H1 (cell line): ENCODE data around the gene DYNC2I2. TPM values are rescaled to one million over a fixed set of nuclear protein-coding genes. Genes with fewer than 3 reads are reported as not detected.

Experiments
- CTCF ChIA-PET: fragments of 300-600 bp; sonication (Branson Sonifier 250); formaldehyde crosslinking; loops from one replicate; lab custom pipeline; 2021; ENCODE audit not compliant: partially characterized antibody; lab: Charles Lee
- POLR2A ChIA-PET: fragments of 300-600 bp; sonication (Branson Sonifier 250); formaldehyde crosslinking; loops from one replicate; lab custom pipeline; 2021; ENCODE audit warnings: inconsistent platforms; ENCODE audit not compliant: partially characterized antibody; lab: Charles Lee
- DNase-seq, 2 experiments: peaks; one replicate each; pipeline versions ENCODE4 v3.0.0 to v3.0.0-alpha.2; 2010 to 2022; ENCODE audit warnings: low spot score in 2 of 2, low read depth in 1 of 2, mixed read lengths in 1 of 2
- FAIRE-seq: peaks from 2 replicates; lab custom pipeline; 2011; peaks lifted over from hg19 to GRCh38; lab: Jason Lieb, UNC
- H2AFZ ChIP-seq: 2 replicates; pipeline ENCODE4 v1.8.1; 2012; ENCODE audit warnings: low read length, inconsistent platforms
- H2AK5ac ChIP-seq: 2 replicates; pipeline ENCODE4 v1.6.1; 2013; ENCODE audit warnings: low read depth, low read length
- H2BK120ac ChIP-seq: replicated peaks from 2 replicates; pipeline ENCODE3; 2013; ENCODE audit warnings: low read depth, low read length, inconsistent platforms
- H2BK12ac ChIP-seq: 2 replicates; pipeline ENCODE4 v1.6.1; 2013; ENCODE audit warnings: low read depth, low read length
- H2BK15ac ChIP-seq: 2 replicates; pipeline ENCODE4 v1.6.1; 2013; ENCODE audit warnings: low read length
- H2BK20ac ChIP-seq: 2 replicates; pipeline ENCODE4 v1.6.1; 2013; ENCODE audit warnings: low read length
- H2BK5ac ChIP-seq: 2 replicates; pipeline ENCODE4 v1.6.1; 2013; ENCODE audit warnings: low read depth, low read length
- H3K14ac ChIP-seq: 2 replicates; pipeline ENCODE4 v1.6.1; 2013; ENCODE audit warnings: inconsistent platforms; ENCODE audit not compliant: insufficient read length
- H3K18ac ChIP-seq: 2 replicates; pipeline ENCODE4 v1.6.1; 2013; ENCODE audit warnings: low read length; ENCODE audit errors: extremely low read depth
- H3K23ac ChIP-seq: 2 replicates; pipeline ENCODE4 v1.6.1; 2013; ENCODE audit warnings: inconsistent platforms; ENCODE audit not compliant: insufficient read length
- H3K23me2 ChIP-seq: 2 replicates; pipeline ENCODE4 v1.6.1; 2013; ENCODE audit warnings: low read depth, low read length
- H3K27ac ChIP-seq: 2 replicates; pipeline ENCODE4 v1.6.1; 2011; ENCODE audit warnings: low read depth, low read length, inconsistent platforms
- H3K27me3 ChIP-seq, 4 experiments: replicated peaks in 1 of 4; 1 replicate in 1 of 4; 2 replicates in 3 of 4; pipeline versions ENCODE4 v1.6.1 to v1.8.1; 2011 to 2013; ENCODE audit warnings: low read length in 3 of 4, mild to moderate bottlenecking in 3 of 4, inconsistent platforms in 2 of 4, mixed read lengths in 2 of 4, moderate library complexity in 1 of 4; ENCODE audit not compliant: control insufficient read depth in 3 of 4, insufficient read depth in 3 of 4; ENCODE audit errors: extremely low read depth in 1 of 4
- H3K36me3 ChIP-seq, 4 experiments: 2 replicates each; pipeline versions ENCODE4 v1.6.1 to v1.8.1; 2011 to 2013; ENCODE audit warnings: mild to moderate bottlenecking in 4 of 4, low read length in 3 of 4, moderate library complexity in 2 of 4, control low read depth in 1 of 4, inconsistent platforms in 1 of 4; ENCODE audit not compliant: insufficient read depth in 4 of 4, control insufficient read depth in 2 of 4
- H3K4ac ChIP-seq: replicated peaks from 2 replicates; pipeline ENCODE3; 2013; ENCODE audit warnings: low read length, low read depth, mixed read lengths, inconsistent platforms; ENCODE audit not compliant: insufficient read length
- H3K4me1 ChIP-seq, 4 experiments: replicated peaks in 1 of 4; 1 replicate in 1 of 4; 2 replicates in 3 of 4; pipeline versions ENCODE4 v1.6.1 to v1.8.1; 2011 to 2013; ENCODE audit warnings: low read length in 3 of 4, inconsistent platforms in 2 of 4, mixed read lengths in 1 of 4; ENCODE audit not compliant: insufficient read depth in 4 of 4, control insufficient read depth in 3 of 4
- H3K4me2 ChIP-seq, 2 experiments: 2 replicates each; pipeline versions ENCODE4 v1.6.1 to v1.8.1; 2011 to 2013; ENCODE audit warnings: low read depth in 2 of 2, low read length in 2 of 2, control low read depth in 1 of 2, inconsistent platforms in 1 of 2, mild to moderate bottlenecking in 1 of 2; ENCODE audit not compliant: insufficient read depth in 1 of 2
- H3K4me3 ChIP-seq, 4 experiments: fragments of 200-600, 300-600 bp in 1 of 4; sonication (generic), shearing (Covaris generic), sonication (Bioruptor Twin) in 1 of 4; 2 replicates each; pipeline versions ENCODE4 v1.5.1 to v1.8.1; 2011 to 2016; ENCODE audit warnings: low read length in 4 of 4, low read depth in 3 of 4, control low read depth in 2 of 4, inconsistent platforms in 2 of 4, mild to moderate bottlenecking in 2 of 4, mixed read lengths in 1 of 4, moderate library complexity in 1 of 4; ENCODE audit not compliant: insufficient read depth in 2 of 4; ENCODE audit errors: extremely low read depth in 1 of 4
- H3K56ac ChIP-seq: replicated peaks from 2 replicates; pipeline ENCODE3; 2013; ENCODE audit warnings: low read depth, mild to moderate bottlenecking, mixed read lengths, low read length, inconsistent platforms; ENCODE audit not compliant: insufficient read length
- H3K79me1 ChIP-seq: 2 replicates; pipeline ENCODE4 v1.6.1; 2013; ENCODE audit warnings: low read depth, low read length, control low read depth
- H3K79me2 ChIP-seq, 2 experiments: 2 replicates each; pipeline versions ENCODE4 v1.6.1 to v1.8.1; 2012 to 2013; ENCODE audit warnings: low read length in 2 of 2, mild to moderate bottlenecking in 2 of 2, inconsistent platforms in 1 of 2; ENCODE audit not compliant: insufficient read depth in 2 of 2, control insufficient read depth in 1 of 2
- H3K9ac ChIP-seq, 4 experiments: replicated peaks in 1 of 4; 1 replicate in 1 of 4; 2 replicates in 3 of 4; pipeline versions ENCODE4 v1.6.1 to v1.8.1; 2011 to 2013; ENCODE audit warnings: low read depth in 3 of 4, low read length in 3 of 4, control low read depth in 2 of 4, mild to moderate bottlenecking in 2 of 4, moderate library complexity in 2 of 4, inconsistent platforms in 1 of 4; ENCODE audit errors: extremely low read depth in 1 of 4
- H3K9me3 ChIP-seq, 2 experiments: 2 replicates each; pipeline versions ENCODE4 v1.6.1 to v1.8.1; 2012 to 2013; ENCODE audit warnings: mild to moderate bottlenecking in 2 of 2, moderate library complexity in 2 of 2, control low read depth in 1 of 2, inconsistent platforms in 1 of 2, low read depth in 1 of 2, low read length in 1 of 2, mixed read lengths in 1 of 2; ENCODE audit not compliant: insufficient read depth in 2 of 2
- H4K20me1 ChIP-seq, 2 experiments: replicated peaks in 1 of 2; 2 replicates each; pipeline versions ENCODE3 to v1.8.1; 2011 to 2013; ENCODE audit warnings: inconsistent platforms in 2 of 2, low read length in 2 of 2, mild to moderate bottlenecking in 1 of 2; ENCODE audit not compliant: insufficient read depth in 2 of 2, control insufficient read depth in 1 of 2
- H4K5ac ChIP-seq: 2 replicates; pipeline ENCODE4 v1.6.1; 2013; ENCODE audit warnings: low read length, low read depth, mixed read lengths, inconsistent platforms; ENCODE audit not compliant: insufficient read length
- H4K8ac ChIP-seq: 2 replicates; pipeline ENCODE4 v1.8.0; 2013; ENCODE audit warnings: mild to moderate bottlenecking, moderate library complexity, low read length, inconsistent platforms; ENCODE audit not compliant: insufficient read depth; ENCODE audit errors: extremely low read depth
- H4K91ac ChIP-seq: replicated peaks from 2 replicates; pipeline ENCODE3; 2013; ENCODE audit warnings: low read length, mixed read lengths, inconsistent platforms; ENCODE audit not compliant: insufficient read length
- ASH2L ChIP-seq: fragments of 200-600, 300-600 bp; sonication (generic); IDR thresholded peaks from one replicate; pipeline ENCODE4 v1.7.1; 2017; ENCODE audit warnings: low read length
- BRCA1 ChIP-seq: IDR thresholded peaks from 2 replicates; pipeline ENCODE4 v1.6.1; 2012; ENCODE audit warnings: low read depth, low read length, improper control_type of control experiment
- CEBPB ChIP-seq: IDR thresholded peaks from 2 replicates; pipeline ENCODE4 v1.6.1; 2012; ENCODE audit warnings: low read depth, low read length
- CHD2 ChIP-seq: IDR thresholded peaks from 2 replicates; pipeline ENCODE4 v1.6.1; 2012; ENCODE audit warnings: low read length, improper control_type of control experiment
- EZH2 ChIP-seq: fragments of 200-600 bp; sonication (generic); IDR thresholded peaks from 2 replicates; pipeline ENCODE4 v1.7.1; 2012; ENCODE audit warnings: low read depth, mild to moderate bottlenecking, moderate library complexity, low read length, inconsistent platforms; ENCODE audit not compliant: severe bottlenecking
- FOSL1 ChIP-seq: IDR thresholded peaks from 2 replicates; pipeline ENCODE4 v1.6.1; 2011; ENCODE audit warnings: mild to moderate bottlenecking, low read depth, low read length, moderate library complexity; ENCODE audit not compliant: insufficient read depth
- GTF2F1 ChIP-seq: IDR thresholded peaks from 2 replicates; pipeline ENCODE4 v1.6.1; 2012; ENCODE audit warnings: low read depth, low read length, improper control_type of control experiment, borderline replicate concordance
- JUND ChIP-seq: IDR thresholded peaks from 2 replicates; pipeline ENCODE4 v1.6.1; 2011; ENCODE audit warnings: mild to moderate bottlenecking, improper control_type of control experiment, low read length
- PHF8 ChIP-seq: fragments of 200-600 bp; sonication (generic); conservative IDR thresholded peaks from 2 replicates; pipeline ENCODE4 v1.7.1; 2012; ENCODE audit warnings: low read depth, mild to moderate bottlenecking, inconsistent platforms, low read length, moderate library complexity
- RFX5 ChIP-seq: IDR thresholded peaks from 2 replicates; pipeline ENCODE4 v1.6.1; 2011; ENCODE audit warnings: low read depth, low read length, improper control_type of control experiment, borderline replicate concordance
- RNF2 ChIP-seq: fragments of 200-900, 300-1000 bp; sonication (generic); IDR thresholded peaks from 2 replicates; pipeline ENCODE4 v1.7.1; 2016; ENCODE audit warnings: borderline replicate concordance, low read depth, mild to moderate bottlenecking, antibody characterized with exemption, low read length; ENCODE audit not compliant: poor library complexity, severe bottlenecking; ENCODE audit errors: missing control alignments
- RXRA ChIP-seq: IDR thresholded peaks from 2 replicates; pipeline ENCODE4 v1.6.1; 2011; ENCODE audit warnings: low read depth, mild to moderate bottlenecking, low read length, moderate library complexity; ENCODE audit not compliant: insufficient read depth
- SAP30 ChIP-seq: fragments of 300-600 bp; sonication (generic); IDR thresholded peaks from 2 replicates; pipeline ENCODE4 v1.7.1; 2012; ENCODE audit warnings: low read length, moderate library complexity, mild to moderate bottlenecking, inconsistent platforms; ENCODE audit not compliant: insufficient read depth, insufficient replicate concordance
- TAF1 ChIP-seq: IDR thresholded peaks from 2 replicates; pipeline ENCODE4 v1.6.1; 2011; ENCODE audit warnings: mild to moderate bottlenecking, low read depth, low read length
- WGBS, 2 experiments: shearing (Covaris generic) in 1 of 2; methylation state at CpG; one replicate each; pipeline versions ENCODE4 v1.1.6 to v1.1.7; 2013 to 2015; ENCODE audit warnings: low lambda C conversion rate in 2 of 2, mixed read lengths in 2 of 2, inconsistent platforms in 1 of 2, low coverage in 1 of 2, missing lambda C conversion rate in 1 of 2; ENCODE audit not compliant: insufficient replicate concordance in 2 of 2, insufficient coverage in 1 of 2, insufficient read length in 1 of 2; ENCODE audit errors: extremely low coverage in 1 of 2, missing lambda C conversion rate in 1 of 2; 5-methylcytosine and 5-hydroxymethylcytosine counted together
- polyA plus RNA-seq, 7 experiments: library from polyadenylated mRNA; depleted of rRNA in 3 of 7; stranded (reverse) in 5 of 7; unstranded in 2 of 7; fragments of >200 nt in 5 of 7; fragments of 200-250 nt in 2 of 7; gene quantifications; 1 replicate in 5 of 7; 2 replicates in 1 of 7; 4 replicates in 1 of 7; pipeline versions ENCODE4 v1.2.1 to v1.2.3, GENCODE V29; 2011 to 2013; ENCODE audit warnings: missing spikeins in 2 of 7, mixed read lengths in 2 of 7
- total RNA-seq: library from RNA; stranded (reverse); fragmentation: NEBNext Ultra II Directional; extraction: Animal tissue kit (Norgen Biotek cat#: 25700); gene quantifications from 2 replicates; pipeline ENCODE4 v1.2.1, GENCODE V29; 2021

Gene DYNC2I2
- total and polyA plus RNA-seq, 2 of the 8 experiments (the other 6 are each of a cell fraction or from before 2014, with no cell fraction given), result 58.0 to 78.5 TPM

DNA sequence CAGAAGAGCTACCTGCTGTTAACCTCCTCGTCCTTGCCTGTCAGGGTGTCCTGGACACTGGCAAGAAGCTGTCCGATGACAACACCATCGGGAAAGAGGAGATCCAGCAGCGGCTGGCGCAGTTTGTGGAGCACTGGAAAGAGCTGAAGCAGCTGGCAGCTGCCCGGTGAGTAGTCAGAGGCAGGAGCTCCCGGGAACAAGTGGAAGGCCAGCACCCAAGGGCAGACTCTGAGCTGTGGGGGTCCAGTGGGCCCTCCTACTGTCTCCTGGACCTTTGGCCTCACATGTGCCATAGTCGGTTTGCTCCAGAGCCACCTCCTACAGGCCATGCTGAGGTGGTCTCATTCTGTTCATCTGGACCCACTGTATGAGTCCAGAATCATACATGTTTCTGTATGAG, 38.7 kb downstream of the DYNC2I2 start:
- Histone ChIP-seq H2BK5ac (no peak overlapping the region), H3K27ac (no peak overlapping the region), H2BK12ac (no peak overlapping the region), H4K91ac (no peak overlapping the region), H4K20me1 (peaks cover 3 to 5% of the 10 kb centered on the region in 2 experiments), H3K4me2 (no peak overlapping the region), H2BK120ac (no peak overlapping the region), H3K14ac (no peak overlapping the region), H3K79me1 (no peaks in the 10 kb centered on the region), H3K79me2 (no peaks in the 10 kb centered on the region), H3K9ac (no peak overlapping the region), H3K23ac (no peak overlapping the region), H2AK5ac (no peak overlapping the region), H3K4ac (no peak overlapping the region), H3K56ac (no peak overlapping the region), H2AFZ (no peak overlapping the region), H4K8ac (no peak overlapping the region), H3K18ac (no peak overlapping the region), H2BK15ac (no peak overlapping the region), H3K27me3 (no peaks in the 10 kb centered on the region), H3K36me3 (peaks cover 44 to 79% (median 66%) of the 10 kb centered on the region in 4 experiments), H2BK20ac (no peak overlapping the region), H4K5ac (no peak overlapping the region), H3K4me3 (no peak overlapping the region), H3K4me1 (no peaks in the 10 kb centered on the region), H3K23me2 (no peaks in the 10 kb centered on the region), H3K9me3 (no peaks in the 10 kb centered on the region)
- ChIA-PET CTCF (interaction anchor here (0.7 to 1.7 kb wide), 3 partner anchors 9 to 273 kb away, joined by 3 to 5 read pairs (median 3); no protein-coding TSS in a partner anchor), POLR2A (interaction anchor here (1.2 to 1.6 kb wide), 2 partner anchors 17 to 67 kb away, joined by 3 read pairs; no protein-coding TSS in a partner anchor)
- FAIRE-seq (no peak), DNase-seq (no peak)
- 90% methylated on average over 8 of the region's 8 CpGs; no CpG with 5 or more reads in 1 of the 2 experiments for WGBS, 2 experiments
- TF ChIP-seq ASH2L (no peak), CHD2 (no peak), RXRA (no peak), FOSL1 (no peak), RFX5 (no peak), SAP30 (no peak), PHF8 (no peak), TAF1 (no peak), GTF2F1 (no peak), BRCA1 (no peak), RNF2 (no peak), CEBPB (no peak), JUND (no peak), EZH2 (no peak)
